ENCODE data around the gene PHLDA1.

The PHLDA1 gene

DNA sequence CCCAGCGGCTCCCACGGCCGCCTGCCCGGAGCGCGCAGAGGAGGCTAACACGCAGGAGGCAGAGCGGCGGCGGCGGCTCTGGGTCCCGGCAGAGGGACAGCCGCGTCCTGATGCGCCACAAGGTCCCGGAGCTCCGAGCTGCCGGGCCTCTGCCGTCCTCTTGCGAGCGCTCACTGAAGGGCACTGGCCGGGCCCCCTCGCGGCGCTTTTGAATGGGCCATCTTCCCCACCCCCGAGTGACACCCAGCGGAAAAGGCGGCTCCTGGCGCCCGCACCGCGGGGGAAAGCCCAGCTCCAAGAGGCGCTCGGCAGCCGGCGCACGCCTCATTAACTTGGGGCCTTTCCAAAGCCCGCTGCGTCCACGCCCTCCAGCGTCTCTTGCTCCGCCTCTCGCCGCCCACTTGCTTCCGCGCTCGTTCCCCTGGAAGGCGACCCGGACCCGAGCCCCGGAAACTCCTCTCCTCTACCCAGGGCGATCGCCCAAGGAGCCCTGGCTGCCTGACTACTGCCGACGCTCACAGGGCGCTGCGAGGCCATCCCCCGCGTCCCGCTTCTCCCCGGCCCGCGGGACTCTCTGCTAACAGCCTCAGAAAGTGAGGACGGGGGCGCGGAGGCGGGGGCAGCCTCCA is at the start of gene PHLDA1:
PHLDA1 (minus strand) TSS at position 363 of the 629 bp plus-strand sequence.
- DNase-seq: peak; percentile 77

DNA sequence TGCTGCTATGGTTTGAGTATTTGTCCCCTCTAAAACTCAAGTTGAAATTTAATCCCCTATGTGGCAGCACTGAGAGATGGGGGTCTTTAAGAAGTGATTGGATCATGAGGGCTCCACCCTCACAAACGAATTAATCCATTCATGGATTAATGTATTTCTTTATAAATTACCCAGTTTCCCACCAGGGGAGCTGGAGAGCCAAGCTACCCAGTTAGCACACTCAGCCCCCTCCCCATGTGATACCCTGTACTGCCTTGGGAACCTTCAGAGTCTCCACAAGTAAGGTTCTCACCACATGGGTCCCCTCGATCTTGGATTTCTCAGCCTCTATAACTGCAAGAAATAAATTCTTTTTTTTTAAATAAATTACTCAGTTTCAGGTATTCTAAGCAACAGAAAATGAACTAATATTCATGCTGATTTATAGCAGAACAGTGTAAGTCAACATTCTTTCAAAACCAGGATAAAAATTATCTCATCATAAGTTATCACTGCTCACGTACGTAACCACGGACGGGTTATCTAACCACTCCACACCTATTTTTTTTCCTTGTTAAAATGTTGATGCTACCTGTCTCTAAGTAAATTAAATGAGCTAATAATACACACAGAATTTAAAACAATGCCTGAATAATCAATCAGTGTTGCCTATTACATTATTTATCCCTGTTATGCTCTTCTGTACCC is 49.3 kb upstream of the PHLDA1 start:
- DNase-seq: no peak

DNA sequence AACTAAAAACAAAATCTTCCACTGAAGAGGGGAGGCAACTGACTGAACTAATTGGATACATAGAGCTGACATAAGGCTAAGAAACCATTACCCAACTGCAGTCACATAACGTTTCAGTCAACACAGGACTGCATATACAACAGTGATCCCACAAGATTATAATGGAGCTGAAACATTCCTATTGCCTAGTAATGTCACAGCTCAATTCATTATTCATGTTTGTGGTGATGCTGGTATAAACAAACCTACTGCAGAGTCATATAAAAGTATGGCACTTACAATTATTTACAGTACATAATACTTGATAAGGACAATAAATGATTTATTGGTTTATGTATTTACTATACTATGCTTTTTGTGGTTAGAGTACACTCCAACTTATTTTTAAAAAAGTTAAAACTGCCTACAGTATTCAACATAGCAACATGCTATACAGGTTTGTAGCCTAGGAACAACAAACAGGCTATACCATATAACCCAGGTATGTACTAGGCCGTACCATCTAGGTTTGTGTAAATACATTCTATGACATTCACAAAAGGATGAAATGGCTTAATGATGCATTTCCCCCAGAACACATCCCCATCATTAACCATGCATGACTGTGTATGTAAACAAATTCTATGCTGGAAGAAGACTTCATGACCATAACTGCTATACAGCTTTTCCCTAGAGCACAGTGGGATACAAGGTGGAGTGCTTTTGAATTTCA is 48.6 kb upstream of the PHLDA1 start:
- DNase-seq: no peak

DNA sequence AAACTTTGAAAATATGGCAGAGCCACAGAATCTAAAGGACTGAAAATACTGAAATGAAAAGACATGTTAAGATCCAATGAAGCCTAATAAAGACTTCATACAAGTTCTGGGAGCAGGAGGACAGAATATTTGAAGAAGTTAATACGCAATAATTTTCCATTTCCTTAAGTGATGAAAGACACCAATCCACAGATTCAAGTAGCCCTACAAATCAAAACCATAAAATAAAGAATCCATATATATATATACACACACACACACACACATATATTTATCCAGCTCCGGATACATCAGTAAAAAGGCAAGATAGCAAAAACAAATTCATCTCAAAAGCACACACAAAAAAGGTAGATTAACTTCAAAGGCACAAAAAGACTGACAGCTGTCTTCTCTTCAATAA is 47.2 kb upstream of the PHLDA1 start:
- no peak for DNase-seq

DNA sequence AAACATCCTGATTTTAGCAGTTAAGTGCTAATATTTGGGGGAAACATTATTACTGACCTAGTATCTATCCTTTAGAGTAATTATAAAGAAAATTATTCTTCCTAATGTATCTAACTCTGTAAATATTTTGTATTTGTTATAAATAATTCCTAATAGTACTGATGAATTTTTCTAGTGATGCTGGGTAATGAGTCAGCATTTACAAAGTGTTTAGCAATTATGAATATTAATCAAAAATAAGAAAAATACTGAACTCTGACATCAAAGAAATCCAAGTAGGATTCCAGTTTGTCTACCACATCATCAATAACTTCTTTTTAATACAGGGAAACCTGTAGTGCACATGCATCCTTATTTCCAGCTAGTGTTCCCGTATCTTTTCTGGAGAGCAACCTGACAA is 43.9 kb upstream of the PHLDA1 start:
- no peak for DNase-seq

DNA sequence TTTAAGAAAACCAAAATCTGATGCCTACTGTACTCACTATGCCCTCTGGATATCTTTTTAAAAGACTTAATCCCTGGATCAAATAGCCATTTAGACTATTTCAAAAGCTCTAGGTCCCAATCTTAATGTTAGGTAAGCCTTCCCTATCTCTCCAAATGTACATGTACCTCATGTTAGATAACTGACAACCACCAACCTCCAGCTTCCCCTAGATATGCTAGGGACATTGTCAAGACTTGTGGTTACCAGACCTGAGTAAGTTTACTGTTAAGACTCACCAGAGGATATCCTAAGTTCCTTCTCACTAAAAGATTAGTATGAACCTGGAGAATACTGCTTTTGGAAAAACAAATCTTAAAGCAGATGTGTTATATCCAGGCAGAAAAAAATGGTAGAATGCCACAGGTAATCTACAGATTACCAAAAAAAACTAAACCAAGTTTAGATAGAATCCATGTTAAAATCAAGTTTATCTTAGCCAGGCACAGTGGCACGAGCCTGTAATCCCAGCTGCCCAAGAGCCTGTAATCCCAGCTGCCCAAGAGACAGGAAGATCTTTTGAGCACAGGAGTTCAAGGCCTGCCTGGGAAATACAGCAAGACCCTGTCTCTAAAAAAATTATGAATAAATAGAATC is 43.2 kb upstream of the PHLDA1 start:
- DNase-seq: no peak

DNA sequence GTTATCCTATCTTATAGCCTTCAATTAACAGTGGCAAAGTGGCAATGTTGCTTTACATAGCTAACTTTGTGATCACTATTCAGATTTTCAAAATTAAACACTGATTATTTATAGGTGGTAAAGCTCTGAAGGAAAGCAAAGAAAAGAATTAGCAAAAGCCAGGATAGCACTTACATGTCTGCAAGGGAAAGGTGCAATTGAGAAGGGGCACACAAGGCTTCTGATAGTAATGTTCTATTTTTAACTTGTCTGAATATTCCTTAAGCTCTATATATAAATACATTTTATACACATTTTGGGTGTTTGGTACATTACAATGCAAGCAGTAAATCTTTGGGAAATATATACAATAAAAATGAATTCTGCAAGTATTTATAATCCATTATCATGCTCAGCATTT is 42.0 kb upstream of the PHLDA1 start:
- DNase-seq: no peak

DNA sequence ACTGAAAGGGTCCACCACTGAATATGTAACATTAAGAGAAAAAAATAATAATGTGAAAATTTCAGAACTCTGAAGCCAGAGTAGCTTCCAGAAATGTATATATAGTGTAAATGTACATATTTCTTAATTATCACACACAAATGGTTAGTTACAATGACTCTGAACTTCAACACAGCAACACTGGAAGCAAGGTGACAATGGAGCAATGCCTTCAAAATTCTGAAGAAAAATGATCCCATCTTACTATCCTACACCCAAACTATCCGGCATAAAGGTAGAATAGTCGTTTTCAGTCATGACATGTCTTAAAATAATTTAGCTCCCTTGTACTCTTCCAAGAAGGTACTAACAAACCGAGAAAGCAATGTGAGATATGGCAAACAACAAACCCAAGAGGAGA is 41.0 kb upstream of the PHLDA1 start:
- no peak for DNase-seq

DNA sequence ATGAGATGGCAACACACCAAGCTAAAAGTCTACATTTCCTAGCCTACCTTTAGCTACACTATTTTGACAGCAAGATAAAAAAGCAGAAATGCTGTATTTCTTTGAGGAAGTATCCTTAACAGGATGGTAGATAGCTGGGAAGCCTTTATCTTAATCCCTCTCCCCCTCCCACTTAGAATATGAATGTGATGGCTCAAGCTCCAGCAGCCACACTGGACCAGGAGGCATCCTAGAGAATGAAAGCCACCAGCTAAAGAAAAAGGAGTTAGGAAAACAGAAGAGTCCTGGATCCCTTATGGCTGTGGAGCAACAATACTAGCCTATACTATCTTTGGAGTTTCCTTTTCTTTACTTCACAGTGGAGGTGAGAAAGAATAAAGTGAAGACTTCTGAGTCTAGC is 37.8 kb upstream of the PHLDA1 start:
- no peak for DNase-seq

DNA sequence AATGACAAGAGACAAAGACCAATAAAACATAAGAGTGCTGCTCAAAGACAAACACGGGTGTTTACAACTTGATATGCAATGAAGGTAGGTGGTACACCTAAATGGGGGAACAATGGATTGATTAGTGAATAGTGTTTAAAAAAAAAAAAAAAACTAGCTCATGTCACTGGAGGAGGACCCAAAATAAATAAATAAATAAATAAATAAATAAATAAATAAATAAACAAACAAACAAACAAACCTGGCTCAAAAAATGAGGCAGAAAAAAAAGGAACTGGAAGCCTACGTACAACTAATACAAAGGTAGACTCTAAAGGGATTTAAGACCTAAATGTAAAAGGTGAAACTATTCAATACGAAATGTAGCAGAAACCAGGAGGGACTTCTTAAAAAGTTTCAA is 34.3 kb upstream of the PHLDA1 start:
- no peak for DNase-seq

DNA sequence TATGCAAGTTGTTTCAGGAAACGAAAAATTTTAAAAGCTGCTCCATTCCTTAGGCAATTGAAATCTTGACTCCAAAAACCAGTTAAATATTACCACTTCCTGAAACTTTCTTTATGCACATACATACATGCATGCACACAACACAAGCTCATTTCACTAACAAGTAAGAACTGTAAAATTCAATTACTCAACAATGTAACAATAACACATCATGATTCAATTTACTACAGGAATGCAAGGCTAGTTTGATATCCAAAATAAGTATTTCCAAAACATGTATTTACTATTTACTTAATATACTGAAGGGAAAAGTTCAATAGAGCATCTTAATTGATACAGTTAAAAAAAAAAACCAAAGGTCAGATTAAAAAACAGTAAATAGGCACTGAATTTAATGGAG is 33.3 kb upstream of the PHLDA1 start:
- DNase-seq: no peak

DNA sequence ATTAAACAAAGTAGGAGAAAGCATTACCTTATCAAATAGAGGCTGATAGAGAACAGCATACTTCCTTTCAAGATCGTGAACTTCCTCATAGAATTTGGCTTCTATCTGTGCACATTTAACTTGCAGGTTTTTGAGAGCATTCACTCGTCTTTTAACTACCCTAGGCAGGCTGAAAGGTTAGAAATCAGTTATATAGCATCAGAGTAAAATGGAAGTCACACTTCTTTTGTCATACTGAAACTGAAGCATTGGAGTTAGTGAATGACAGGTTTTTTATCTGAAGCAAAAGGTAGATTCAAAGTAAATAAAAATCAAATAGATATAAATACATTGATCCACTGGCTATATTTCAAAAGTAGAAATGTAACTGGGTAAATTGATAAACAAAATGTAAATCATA is 28.5 kb upstream of the PHLDA1 start:
- no peak for DNase-seq

DNA sequence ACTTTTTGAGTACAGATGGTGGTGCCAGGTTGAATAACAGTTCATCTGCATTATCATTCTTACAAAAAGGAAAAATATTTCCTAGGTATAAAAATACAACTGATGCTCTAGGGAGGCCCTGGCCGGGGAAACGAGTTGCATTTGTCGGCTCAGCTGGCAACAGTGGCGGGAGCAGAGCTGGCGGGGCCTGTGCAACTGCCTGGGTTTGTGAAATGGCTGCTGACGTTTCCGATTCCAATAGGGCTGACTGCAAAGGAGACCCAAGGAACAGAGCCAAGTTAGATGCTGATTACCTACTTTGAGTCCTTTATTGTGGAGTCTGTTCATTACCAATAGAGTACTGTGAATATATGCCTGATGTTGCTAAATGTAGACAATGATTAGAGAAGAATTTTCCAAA is 25.8 kb upstream of the PHLDA1 start:
- no peak for DNase-seq

DNA sequence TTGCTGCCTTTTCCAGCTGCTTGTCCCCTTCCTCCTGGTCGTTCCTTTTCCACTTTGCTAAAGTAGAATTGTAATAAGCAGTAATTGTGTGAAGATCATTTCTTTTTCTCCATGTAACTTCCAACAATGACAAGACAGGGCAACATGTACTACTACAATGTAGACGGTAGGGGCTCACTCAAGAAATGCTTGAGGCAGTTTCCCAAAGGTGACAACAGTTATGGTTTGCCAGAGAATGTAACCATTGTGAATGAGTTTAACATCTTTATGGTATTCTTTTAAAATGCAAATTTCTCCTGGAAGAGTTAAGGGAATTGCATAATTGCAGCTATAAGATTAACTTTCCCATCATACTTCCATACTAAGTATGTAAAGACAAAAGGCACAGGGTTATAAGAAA is 23.8 kb upstream of the PHLDA1 start:
- no peak for DNase-seq

DNA sequence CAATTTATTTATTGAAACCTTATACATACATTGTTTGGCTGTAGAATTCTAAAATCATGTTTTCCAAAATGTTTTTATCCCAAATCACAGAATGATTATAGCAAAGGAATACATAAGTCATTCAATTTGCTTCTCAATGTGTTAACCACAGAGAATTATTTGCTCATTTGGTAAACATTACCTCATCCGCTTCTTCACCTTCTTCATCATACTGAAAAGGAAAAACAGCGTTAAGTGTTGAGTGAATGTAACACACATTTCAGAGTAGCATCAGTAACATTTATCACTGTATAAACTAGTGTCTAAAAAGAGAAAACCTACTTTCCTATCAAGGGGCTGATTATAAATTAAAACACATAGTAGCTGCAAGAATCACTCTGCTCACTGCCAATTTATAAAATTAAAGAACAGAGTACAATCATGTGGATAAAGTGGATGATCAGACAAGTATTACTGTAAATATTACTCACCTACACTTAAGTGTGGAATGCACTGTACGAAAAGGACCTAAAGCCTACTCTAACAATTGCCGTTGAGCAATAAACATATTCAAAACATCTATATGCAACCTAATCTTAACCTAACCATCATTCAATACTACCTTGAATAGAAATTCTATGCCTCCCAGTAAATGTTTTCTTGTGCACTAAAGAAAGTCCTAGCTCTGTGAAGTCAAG is 18.1 kb upstream of the PHLDA1 start:
- DNase-seq: no peak

DNA sequence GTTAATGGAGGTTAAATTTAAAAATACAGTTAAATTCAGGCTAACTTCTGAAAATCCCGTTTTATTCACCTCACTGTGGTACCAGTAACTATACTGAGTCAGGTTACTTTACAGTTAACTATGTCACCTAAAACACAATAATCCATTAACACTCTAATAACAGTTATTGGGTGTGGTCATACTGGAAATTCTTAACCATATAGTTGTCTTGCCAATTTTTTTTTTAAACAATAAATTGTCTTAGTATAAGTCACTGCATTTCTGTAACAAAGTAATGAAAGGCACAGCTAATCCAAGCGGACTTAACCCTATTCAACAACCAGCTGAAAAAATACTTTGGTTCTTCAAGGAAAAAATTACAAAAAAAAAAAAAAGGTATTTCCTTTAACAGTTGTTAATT is 16.2 kb upstream of the PHLDA1 start:
- DNase-seq: no peak

DNA sequence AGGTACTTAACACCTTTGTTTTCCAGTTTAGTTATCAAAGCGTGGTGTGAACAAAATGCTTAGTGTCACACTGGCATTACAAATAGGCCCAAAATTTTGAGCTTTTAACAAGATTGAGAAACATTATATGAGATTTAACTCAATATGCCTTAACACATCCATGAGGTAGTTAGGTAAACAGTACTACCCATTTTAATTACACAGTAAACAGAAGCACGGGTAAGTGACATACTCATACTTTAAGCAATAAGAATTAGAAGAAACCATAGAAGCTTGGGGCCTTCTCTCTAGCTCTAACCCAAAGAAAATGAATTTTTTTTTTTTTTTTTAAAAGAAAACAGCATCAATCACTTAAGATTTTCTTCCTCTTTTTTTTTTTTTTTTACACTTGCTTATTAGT is 15.5 kb upstream of the PHLDA1 start:
- DNase-seq: no peak

DNA sequence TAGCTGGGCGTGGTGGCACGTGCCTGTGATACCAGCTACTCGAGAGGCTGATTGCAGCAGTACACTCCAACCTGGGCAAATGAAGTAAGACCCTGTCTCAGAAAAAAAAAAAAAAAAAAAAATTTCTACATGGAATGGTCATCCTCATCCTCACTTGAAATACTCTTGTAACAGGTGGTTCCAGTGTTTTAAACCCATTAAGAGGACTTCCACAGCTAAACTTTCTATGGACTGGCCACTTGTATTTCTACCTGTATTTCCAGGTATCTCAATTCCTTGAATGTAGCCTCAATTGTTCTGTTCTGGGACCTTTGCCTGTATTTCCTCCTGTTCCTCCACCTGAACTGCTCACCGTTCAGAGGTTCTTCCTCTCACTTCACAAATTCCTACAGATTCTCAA is 11.8 kb upstream of the PHLDA1 start:
- DNase-seq: no peak

DNA sequence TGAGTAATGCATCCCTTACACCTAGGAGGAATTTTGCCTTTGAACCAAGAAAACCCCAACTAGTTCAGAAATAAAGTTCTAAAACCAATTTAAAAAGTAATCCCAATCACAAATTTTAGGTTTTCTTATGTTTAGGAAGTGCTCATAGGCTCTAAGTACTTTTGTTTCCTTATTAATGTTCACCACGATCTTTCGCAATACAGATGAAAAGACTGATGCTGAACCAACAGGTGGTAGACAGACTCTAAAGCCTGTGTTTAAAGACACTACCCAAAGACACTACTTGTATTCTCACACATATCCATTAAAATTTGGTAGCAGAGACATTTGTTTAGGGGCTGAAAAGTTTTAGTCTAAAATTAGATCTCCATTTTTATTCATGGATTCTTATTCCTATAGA is 10.6 kb upstream of the PHLDA1 start:
- no peak for DNase-seq

DNA sequence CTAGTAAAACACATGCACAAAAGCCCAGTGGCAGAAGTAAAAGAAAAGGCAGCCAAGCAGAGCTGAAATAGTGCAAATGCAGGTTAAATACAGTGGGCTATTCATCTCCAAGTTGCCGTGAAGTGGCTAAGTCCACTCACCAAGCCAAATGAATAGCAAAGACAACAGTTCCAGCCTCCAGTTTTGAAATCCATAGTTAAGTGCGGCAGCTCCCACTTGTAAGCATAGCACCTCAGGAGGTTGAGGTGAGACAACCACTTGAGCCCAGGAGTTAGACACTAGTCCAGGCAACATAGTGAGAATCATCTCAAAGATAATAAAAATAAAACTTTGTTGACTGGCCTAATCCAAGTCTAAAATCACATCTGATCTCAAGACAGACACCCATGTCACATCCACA is 9.8 kb upstream of the PHLDA1 start:
- no peak for DNase-seq

DNA sequence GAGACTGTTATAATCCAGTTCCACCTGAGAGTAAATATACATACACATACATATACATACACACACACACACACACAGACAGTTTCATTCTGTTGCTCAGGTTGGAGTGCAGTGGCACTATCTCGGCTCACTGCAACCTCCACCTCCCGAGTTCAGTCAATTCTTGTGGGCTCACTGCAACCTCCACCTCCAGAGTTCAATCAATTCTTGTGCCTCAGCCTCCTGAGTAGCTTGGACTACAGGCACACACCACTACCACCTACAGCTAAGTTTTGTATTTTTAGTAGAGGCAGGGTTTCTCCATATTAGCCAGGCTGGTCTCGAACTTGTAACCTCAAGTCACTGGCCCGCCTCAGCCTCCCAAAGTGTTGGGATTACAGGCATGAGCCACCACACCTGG is 8.9 kb upstream of the PHLDA1 start:
- no peak for DNase-seq

DNA sequence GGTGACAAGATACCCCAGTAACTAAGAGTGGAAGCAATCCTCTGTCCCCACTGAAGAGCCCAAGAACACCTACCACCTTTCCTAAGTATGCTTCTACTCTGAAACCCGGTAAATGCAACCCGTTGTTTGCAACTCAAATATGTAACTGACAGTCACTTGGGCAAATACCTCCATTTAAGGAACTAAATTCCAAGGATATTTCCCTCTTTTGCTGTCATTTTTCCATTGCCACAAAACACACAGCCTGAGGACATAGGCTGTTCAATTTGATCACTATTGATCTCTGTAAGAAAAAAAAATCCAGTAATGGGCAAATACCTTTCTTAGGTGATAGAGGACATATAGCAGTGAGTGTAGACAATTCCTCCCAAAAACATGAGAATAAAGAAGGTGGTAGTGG is 6.6 kb upstream of the PHLDA1 start:
- no peak for DNase-seq

All from NCI-H1694 (cell line).